ENCODE measurements around the gene LRCH3. TPM values are rescaled to one million over a fixed set of nuclear protein-coding genes. Genes with fewer than 3 reads are reported as not detected.
"Not testable (repeated sequence)": the region's sequence is repeated elsewhere in the genome, so short reads cannot be mapped to it uniquely, and the experiment has no call there.

LRCH3 gene
- polyA plus RNA-seq, 3 donors from 2014 or later = 4.5 to 26.3 (median 7.2) TPM

DNA sequence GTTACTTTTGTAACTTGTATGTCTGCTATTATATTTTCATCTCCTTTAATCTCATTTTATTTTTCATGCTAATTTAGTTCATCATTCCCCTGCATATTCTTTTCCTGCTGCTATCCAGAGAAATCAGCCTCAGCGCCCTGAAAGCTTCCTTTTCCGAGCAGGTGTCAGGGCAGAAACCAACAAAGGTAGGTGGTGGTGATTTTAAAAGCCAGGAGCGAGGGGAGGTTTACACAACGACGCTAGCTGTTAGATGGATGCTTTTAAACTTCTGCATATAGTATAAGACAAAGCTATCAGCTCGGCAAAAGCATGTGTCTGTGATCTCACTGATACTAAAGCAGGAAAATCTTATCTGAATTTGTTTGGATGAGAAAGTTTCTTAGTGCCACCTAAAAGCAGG is 75.0 kb downstream of the LRCH3 start:
- DNase-seq = no peak
- Mint-ChIP-seq H3K27ac (peak overlapping the region in 1 of 6 donors; percentile 49), H3K27me3 (ENCODE audit: low read depth in 3 of 3) (no peaks in the 10 kb centered on the region), H3K36me3 (peaks cover under 1 to 10% (median 1%) of the 10 kb centered on the region in 3 donors), H3K4me3 (no peak overlapping the region), H3K9me3 (no peaks in the 10 kb centered on the region), H3K4me1 (peaks cover 6 to 8% of the 10 kb centered on the region in 2 donors)

DNA sequence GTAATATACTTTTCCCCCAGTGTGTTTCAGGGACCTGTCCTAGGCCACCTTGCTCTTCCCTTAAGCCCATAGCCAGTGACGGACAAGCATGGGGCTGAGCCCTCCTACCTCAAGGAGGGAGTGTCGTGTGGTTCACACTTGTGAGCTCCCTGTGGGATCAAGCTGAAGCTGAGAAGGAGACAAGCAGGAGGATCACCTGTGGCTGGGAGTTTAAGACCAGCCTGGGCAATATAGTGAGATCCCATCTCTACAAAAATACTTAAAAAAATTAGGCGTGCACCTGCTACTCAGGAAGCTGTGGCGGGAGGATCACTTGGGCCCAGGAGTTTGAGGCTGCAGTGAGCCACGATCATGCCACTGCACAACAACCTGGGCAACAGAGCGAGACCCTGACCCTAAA is 82.3 kb downstream of the LRCH3 start:
- Mint-ChIP-seq H3K36me3 (peaks cover 7 to 32% (median 22%) of the 10 kb centered on the region in 3 donors), H3K27me3 (ENCODE audit: low read depth in 3 of 3) (no peaks in the 10 kb centered on the region), H3K4me3 (no peak overlapping the region), H3K9me3 (no peaks in the 10 kb centered on the region), H3K4me1 (peaks cover 11 to 14% of the 10 kb centered on the region in 2 donors), H3K27ac (peak overlapping the region in 1 of 6 donors; percentile 62)
- DNase-seq = no peak

DNA sequence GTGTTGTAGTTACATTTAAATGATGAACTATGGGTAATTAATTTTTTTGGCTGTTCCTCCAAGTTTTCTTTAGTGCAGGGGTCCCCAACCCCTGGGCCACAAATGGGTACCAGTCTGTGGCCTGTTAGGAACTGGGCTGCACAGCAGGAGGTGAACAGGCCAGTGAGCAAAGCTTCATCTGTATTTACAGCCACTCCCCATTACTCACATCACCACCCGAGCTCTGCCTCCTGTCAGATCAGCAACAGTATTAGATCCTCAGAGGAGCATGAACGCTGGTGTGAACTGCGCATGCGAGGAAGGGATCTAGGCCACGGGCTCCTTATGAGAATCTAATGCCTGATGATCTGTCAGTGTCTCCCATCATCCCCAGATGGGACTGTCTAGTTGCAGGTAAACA is 83.0 kb downstream of the LRCH3 start:
- Mint-ChIP-seq H3K27ac (peak overlapping the region in 1 of 6 donors; percentile 32), H3K36me3 (peaks cover 7 to 38% (median 22%) of the 10 kb centered on the region in 3 donors), H3K4me1 (peaks cover 11 to 15% of the 10 kb centered on the region in 2 donors), H3K4me3 (no peak overlapping the region), H3K27me3 (ENCODE audit: low read depth in 3 of 3) (no peaks in the 10 kb centered on the region), H3K9me3 (no peaks in the 10 kb centered on the region)
- no peak for DNase-seq

DNA sequence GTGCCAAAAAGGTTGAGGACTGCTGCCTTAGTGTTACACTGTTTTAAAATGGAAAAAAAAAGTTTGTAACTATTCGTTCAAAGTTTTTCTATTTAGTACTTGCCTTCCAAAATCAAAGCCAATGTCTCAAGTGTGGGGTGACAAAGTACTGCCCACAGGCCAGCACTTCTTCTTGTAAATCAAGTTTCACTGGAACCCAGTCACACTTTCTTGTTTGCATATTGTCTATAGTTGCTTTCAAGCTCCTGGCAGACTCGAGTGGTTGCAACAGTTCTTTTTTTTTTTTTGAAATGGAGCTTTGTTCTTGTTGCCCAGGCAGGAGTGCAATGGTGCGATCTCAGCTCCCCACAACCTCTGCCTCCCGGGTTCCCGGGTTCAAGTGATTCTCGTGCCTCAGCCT is 83.6 kb downstream of the LRCH3 start:
- no peaks in the 10 kb centered on the region for H3K27me3 Mint-ChIP-seq (ENCODE audit: low read depth in 3 of 3)
- no peak for DNase-seq
- H3K9me3 Mint-ChIP-seq = no peaks in the 10 kb centered on the region
- no peak overlapping the region for H3K27ac Mint-ChIP-seq
- H3K4me1 Mint-ChIP-seq = peaks cover 11 to 15% of the 10 kb centered on the region in 2 donors
- no peak overlapping the region for H3K4me3 Mint-ChIP-seq
- peaks cover 7 to 38% (median 22%) of the 10 kb centered on the region in 3 donors for H3K36me3 Mint-ChIP-seq

DNA sequence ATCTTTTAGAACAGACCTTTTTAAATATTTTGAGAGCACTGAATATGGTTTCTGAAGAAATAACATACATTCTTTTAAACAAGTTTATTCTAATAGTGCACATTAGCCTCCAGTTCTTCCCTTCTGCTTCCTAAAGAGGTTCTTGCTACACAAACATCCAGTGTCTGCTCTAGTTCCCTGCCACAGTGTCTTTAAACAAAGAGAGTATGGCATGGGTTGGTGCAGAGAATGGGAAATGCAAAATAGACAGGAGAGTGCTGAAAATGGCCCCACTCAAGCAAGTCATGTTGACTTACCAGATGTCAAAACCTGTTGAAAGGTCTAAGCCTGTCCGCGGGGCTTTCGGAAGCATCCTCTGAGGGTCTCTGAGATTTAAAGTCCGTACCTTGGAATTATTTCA is 86.8 kb downstream of the LRCH3 start:
- no peak for DNase-seq
- no peak overlapping the region for H3K4me3 Mint-ChIP-seq
- H3K4me1 Mint-ChIP-seq = peaks cover 11 to 22% of the 10 kb centered on the region in 2 donors
- peaks cover 3 to 25% (median 24%) of the 10 kb centered on the region in 3 donors for H3K36me3 Mint-ChIP-seq
- no peaks in the 10 kb centered on the region for H3K27me3 Mint-ChIP-seq (ENCODE audit: low read depth in 3 of 3)
- no peaks in the 10 kb centered on the region for H3K9me3 Mint-ChIP-seq
- peak overlapping the region in 4 of 6 donors; percentile 56 to 86 (median 85) for H3K27ac Mint-ChIP-seq

DNA sequence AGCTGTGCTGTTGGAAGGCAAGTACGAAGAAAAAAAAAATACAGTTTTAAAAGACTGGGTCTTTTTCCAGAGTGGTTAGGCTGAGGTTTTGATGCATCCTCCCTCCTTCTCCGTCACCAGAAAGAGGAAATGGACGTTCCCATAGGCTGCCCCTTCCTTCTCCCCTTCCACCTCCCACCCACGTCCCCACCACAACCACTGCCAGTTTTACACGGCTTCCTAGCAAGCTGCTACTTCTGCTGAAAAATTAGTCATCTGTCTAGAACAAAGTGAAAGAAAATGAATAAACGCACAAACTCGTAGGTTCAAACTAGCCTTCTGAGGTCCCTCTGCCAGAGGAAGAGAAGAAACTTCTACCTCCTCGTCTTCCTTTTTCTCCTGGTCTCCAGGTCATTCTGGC is 87.4 kb downstream of the LRCH3 start:
- Mint-ChIP-seq H3K27ac (peak overlapping the region; percentile 35 to 87 (median 85)), H3K27me3 (ENCODE audit: low read depth in 3 of 3) (no peaks in the 10 kb centered on the region), H3K4me3 (peak overlapping the region in 3 of 5 donors; percentile 24 to 49 (median 32)), H3K36me3 (peaks cover 3 to 20% (median 19%) of the 10 kb centered on the region in 3 donors), H3K4me1 (peaks cover 11 to 22% of the 10 kb centered on the region in 2 donors), H3K9me3 (no peaks in the 10 kb centered on the region)
- DNase-seq = peak; percentile 12 to 17 (median 12)

DNA sequence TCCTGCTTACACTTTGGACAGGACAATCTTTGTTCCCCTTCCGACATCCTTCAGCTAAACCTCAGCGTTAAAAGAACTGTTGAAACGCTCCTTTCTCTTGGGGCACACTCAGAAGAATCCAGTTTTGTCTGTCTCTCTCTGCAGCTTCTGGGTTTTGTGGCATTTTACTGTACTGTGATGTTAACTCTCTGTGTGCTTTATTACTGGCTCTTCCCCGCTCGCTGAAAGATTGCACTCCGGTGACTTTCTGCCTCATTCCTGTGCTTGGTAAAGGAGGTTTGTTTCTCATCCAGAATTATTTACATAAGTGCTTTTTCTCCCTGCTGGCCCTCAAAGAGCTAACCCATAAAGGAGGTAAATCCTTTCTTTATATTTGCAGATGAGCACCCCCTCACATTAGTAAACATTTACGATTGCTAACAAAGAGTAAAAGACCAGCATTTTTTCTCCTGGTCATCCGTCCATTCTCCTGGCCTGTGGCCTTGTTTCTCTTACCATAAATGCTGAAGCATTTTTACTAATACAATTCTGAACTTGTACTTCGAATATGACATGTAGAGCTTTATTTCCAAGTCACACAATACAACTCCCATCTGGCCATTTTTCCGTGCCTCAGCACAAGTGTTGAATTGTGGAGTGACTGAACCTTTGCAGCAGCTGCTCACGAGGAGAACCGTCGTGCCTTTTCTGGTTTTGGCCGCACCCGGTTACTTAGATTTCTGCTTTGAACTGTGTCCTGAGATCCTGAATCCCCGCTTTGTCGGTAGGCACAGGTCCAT is 89.6 kb downstream of the LRCH3 start:
- Mint-ChIP-seq H3K36me3 (peaks cover 7 to 24% (median 19%) of the 10 kb centered on the region in 3 donors), H3K27ac (peak overlapping the region in 2 of 6 donors; percentile 5 to 49), H3K4me3 (peak overlapping the region in 1 of 5 donors; percentile 21)

DNA sequence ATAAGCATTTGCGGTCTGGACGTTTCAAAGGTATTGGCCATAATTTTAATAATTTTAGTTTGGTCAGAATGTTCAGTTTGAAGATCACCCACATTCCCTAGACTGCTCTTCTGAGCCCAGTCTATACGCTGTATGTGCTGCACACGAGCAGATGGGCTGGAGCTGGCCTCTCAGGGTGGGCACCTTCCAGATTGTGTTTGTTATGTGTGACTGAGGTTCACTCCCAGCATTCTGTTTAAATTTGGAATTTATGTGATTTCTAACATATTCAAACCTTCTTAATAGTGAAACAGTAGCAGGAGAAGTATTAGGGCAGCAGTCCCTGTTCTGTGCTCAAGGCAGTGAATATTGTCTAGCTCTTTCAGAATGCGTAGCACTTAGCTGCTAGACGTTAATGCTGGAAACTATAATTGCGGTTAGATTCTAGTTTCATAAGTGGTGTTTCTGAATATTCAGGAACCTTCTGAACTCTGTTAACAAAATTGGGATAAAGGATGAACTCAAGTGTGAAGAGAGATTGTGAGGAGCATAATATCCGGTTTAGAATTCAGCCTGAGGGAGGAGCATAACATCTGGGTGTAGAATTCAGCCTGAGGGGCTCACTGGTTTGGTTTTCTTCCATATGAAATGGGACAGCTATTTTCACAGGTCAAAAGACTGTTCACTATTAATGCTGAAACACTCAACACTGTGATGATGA is 90.4 kb downstream of the LRCH3 start:
- no peak for DNase-seq
- H3K27ac Mint-ChIP-seq = peak overlapping the region in 5 of 6 donors; percentile 13 to 80 (median 24)
- no peaks in the 10 kb centered on the region for H3K9me3 Mint-ChIP-seq
- H3K27me3 Mint-ChIP-seq (ENCODE audit: low read depth in 3 of 3) = no peaks in the 10 kb centered on the region
- H3K4me3 Mint-ChIP-seq = no peak overlapping the region
- H3K36me3 Mint-ChIP-seq = peaks cover 7 to 27% (median 19%) of the 10 kb centered on the region in 3 donors
- H3K4me1 Mint-ChIP-seq = peaks cover 11 to 22% of the 10 kb centered on the region in 2 donors

More for the DNA sequence above, 89.6 kb downstream of the LRCH3 start:
- Mint-ChIP-seq H3K27me3 (ENCODE audit: low read depth in 3 of 3) (no peaks in the 10 kb centered on the region), H3K9me3 (no peaks in the 10 kb centered on the region), H3K4me1 (peaks cover 11 to 22% of the 10 kb centered on the region in 2 donors)
- DNase-seq = no peak

DNA sequence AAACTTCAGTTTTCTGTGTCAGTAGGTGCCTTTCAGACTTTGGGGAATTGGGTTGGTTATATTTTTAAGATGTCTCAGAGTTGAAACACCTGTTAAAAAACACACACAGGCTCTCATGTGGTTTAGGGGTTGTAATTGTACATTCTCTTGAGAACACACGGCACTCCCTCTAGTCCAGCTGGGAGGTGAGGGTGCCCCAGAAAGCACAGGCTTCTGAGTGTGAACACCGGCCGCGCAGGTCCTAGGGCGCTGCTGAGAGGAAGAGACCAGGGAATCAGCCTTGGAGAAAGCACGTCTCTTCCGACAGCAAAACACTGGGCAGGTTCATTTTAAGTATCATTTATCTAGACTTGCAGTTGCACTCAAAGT is 90.9 kb downstream of the LRCH3 start:
- Mint-ChIP-seq H3K9me3 (no peaks in the 10 kb centered on the region), H3K27me3 (ENCODE audit: low read depth in 3 of 3) (no peaks in the 10 kb centered on the region), H3K27ac (peak overlapping the region in 2 of 6 donors; percentile 24 to 67), H3K36me3 (peaks cover 7 to 27% (median 19%) of the 10 kb centered on the region in 3 donors), H3K4me1 (peaks cover 11 to 22% of the 10 kb centered on the region in 2 donors), H3K4me3 (no peak overlapping the region)
- DNase-seq = no peak

DNA sequence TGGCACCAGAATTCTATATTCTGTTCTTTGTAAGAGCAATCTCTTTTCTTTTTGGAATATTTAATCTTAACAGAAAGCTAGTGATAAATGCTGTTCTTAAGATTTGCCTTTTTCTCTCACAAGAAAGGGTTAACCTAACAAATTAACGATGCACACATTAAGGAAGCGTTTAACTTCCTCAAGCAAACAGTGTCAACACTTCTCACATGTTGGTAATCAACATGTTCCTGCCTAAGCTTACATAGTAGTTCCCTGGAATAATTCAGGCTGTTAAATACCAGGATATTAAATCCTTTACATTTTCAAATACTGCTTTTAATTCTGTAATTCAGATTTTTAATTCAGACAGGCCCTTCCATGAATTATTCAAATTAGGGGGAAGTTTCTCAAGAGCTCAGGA is 91.5 kb downstream of the LRCH3 start:
- H3K4me1 Mint-ChIP-seq = peaks cover 11 to 22% of the 10 kb centered on the region in 2 donors
- DNase-seq = no peak
- H3K27me3 Mint-ChIP-seq (ENCODE audit: low read depth in 3 of 3) = no peaks in the 10 kb centered on the region
- peaks cover 4 to 24% (median 16%) of the 10 kb centered on the region in 3 donors for H3K36me3 Mint-ChIP-seq
- H3K9me3 Mint-ChIP-seq = no peaks in the 10 kb centered on the region
- no peak overlapping the region for H3K4me3 Mint-ChIP-seq
- peak overlapping the region in 1 of 6 donors; percentile 67 for H3K27ac Mint-ChIP-seq

DNA sequence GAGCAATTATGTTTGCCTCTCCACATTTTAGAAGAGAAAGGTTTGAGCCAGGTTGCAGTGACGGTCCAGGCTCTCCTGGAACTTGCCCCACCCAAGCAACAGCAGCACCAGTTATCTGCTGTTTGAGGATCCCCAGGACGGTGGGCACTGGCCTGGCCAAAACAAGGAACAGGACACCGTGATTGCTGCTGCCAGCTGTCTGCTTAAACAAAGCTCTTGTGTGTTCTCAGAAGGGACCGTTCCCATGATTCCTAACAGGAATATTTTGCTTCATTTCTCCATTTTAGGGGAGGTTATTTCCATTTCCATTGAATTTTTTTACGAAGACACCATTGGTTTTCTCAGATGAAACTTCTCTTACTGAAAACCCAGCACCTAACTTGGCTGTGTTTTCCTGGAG is 92.5 kb downstream of the LRCH3 start:
- DNase-seq = no peak
- H3K27ac Mint-ChIP-seq = peak overlapping the region in 3 of 6 donors; percentile 10 to 61 (median 51)
- peaks cover 4 to 13% of the 10 kb centered on the region in 2 donors for H3K4me1 Mint-ChIP-seq
- H3K9me3 Mint-ChIP-seq = no peaks in the 10 kb centered on the region
- H3K4me3 Mint-ChIP-seq = no peak overlapping the region
- no peaks in the 10 kb centered on the region for H3K27me3 Mint-ChIP-seq (ENCODE audit: low read depth in 3 of 3)
- H3K36me3 Mint-ChIP-seq = peaks cover 4 to 19% (median 16%) of the 10 kb centered on the region in 3 donors

DNA sequence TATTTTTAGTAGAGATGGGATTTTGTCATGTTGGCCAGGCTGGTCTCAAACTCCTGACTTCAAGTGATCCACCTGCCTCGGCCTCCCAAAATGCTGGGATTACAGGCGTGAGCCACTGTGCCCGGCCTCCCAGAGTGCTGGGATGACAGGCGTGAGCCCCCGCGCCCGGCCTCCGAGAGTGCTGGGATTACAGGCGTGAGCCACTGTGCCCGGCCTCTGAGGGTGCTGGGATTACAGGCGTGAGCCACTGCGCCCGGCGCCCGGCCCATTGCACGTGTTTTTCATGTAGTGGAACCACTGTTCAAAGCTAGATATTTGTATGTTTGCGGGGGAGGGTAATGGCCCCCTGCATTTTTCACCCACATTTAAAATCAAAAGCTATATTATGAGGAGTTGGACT is 93.3 kb downstream of the LRCH3 start:
- not testable (repeated sequence) for H3K27ac Mint-ChIP-seq; H3K27me3 Mint-ChIP-seq (ENCODE audit: low read depth in 3 of 3); H3K4me3 Mint-ChIP-seq; DNase-seq; H3K9me3 Mint-ChIP-seq; H3K4me1 Mint-ChIP-seq
- peaks cover 4 to 16% (median 14%) of the 10 kb centered on the region in 3 donors for H3K36me3 Mint-ChIP-seq

DNA sequence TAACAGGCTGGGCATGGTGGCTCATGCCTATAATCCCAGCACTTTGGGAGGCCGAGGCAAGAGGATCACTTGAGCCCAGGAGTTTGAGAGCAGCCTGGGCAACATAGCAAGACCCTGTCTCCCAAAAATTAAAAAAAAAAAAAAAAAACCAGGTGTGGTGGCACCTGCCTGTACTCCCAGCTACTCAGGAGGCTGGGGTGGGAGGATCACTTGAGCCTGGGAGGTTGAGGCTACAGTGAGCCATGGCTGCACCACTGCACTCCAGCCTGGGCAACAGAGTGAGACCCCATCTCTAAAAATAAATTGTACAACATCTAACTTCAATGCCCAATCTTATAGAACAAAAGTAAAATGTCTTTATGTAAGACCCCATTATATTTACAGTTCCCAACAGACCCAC is 95.0 kb downstream of the LRCH3 start:
- H3K4me3 Mint-ChIP-seq; H3K27ac Mint-ChIP-seq; H3K9me3 Mint-ChIP-seq; H3K36me3 Mint-ChIP-seq; H3K4me1 Mint-ChIP-seq; H3K27me3 Mint-ChIP-seq (ENCODE audit: low read depth in 3 of 3); DNase-seq: not testable (repeated sequence)

DNA sequence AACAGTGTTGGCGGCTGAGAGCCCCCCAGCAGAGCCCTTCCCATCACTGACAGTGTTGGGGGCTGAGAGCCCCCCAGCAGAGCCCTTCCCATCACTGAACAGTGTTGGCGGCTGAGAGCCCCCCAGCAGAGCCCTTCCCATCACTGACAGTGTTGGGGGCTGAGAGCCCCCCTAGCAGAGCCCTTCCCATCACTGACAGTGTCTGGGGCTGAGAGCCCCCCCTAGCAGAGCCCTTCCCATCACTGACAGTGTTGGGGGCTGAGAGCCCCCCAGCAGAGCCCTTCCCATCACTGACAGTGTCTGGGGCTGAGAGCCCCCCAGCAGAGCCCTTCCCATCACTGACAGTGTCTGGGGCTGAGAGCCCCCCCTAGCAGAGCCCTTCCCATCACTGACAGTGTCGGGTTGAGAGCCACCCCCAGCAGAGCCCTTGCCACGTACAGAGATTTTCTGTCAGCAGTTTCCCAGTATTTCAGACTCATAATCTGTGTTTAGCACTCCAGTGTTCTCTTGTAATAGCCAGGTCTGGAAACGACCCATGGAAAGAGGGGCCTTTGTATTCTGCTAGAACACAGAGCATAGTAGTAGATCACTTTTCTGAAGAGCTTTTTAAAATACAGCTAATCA is 96.5 kb downstream of the LRCH3 start:
- H3K4me3 Mint-ChIP-seq = not testable (repeated sequence)
- H3K36me3 Mint-ChIP-seq = peaks cover 0 to 13% (median 4%) of the 10 kb centered on the region in 3 donors

More for the DNA sequence above, 96.5 kb downstream of the LRCH3 start:
- H3K4me1 Mint-ChIP-seq; H3K27me3 Mint-ChIP-seq (ENCODE audit: low read depth in 3 of 3); DNase-seq; H3K27ac Mint-ChIP-seq; H3K9me3 Mint-ChIP-seq: not testable (repeated sequence)
